HG03432 (cell line): ENCODE results near the gene RNASE13.
A peak's percentile ranks its signal among the peaks of the same experiment; 100 is the strongest.

Experiments used
- ATAC-seq: cut with Tn5 transposase; IDR thresholded peaks from one replicate; pipeline ENCODE4 v1.9.1; 2021; ENCODE audit warnings: mild to moderate bottlenecking, moderate library complexity; ENCODE audit not compliant: unreplicated experiment

RNASE13 gene, protein sequence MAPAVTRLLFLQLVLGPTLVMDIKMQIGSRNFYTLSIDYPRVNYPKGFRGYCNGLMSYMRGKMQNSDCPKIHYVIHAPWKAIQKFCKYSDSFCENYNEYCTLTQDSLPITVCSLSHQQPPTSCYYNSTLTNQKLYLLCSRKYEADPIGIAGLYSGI

GRCh38 chr14:21034707-21035106, at the start of gene RNASE13:
RNASE13 (minus strand) TSS chr14:21034807; CDS start chr14:21034288, 519 bp downstream.
- ATAC-seq = no peak

DNA sequence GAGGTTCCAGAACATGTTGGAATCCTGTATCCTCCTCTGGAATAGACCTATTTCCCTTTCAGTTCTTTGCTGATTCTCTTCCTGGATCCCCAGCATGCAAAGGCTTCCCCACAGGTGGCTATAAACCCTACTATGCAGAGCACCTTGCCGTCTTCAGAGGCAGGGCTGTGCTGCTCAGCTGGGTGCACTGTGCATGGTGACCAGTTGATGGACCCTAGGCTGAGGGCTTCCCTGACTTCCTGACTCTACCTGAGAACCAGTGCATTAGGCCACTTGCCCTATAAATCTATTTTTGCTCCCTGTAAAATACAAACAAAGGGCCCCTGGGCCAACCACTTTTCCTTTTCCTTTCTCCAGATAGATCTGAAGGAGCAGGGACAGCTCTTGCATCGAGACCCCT, 49.8 kb upstream of the RNASE13 start:
- ATAC-seq = no peak

GRCh38 chr14:21083565-21084325, 49.1 kb upstream of the RNASE13 start:
- no peak for ATAC-seq

GRCh38 chr14:21081521-21082142, 47.0 kb upstream of the RNASE13 start:
- no peak for ATAC-seq

GRCh38 chr14:21078726-21079125, 44.1 kb upstream of the RNASE13 start:
- no peak for ATAC-seq

DNA sequence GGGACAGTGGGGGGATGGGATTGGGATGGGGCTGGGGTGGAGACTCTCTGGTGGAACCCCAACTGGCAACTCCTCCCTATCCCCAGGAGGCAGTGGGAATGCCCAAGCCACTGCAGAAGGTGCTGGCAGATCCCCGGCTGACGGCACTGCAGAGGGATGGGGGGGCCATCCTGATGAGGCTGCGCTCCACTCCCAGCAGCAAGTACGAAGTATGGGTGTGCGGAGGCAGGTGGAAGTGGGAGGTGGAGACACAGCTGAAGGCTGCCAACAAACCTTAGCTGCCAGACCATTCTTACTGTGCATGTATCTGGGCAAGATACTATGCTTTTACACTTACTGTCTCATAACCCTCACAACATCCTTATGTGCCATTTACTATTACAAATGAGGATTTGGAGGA, 43.7 kb upstream of the RNASE13 start:
- no peak for ATAC-seq

GRCh38 chr14:21077672-21078071, 43.1 kb upstream of the RNASE13 start:
- no peak for ATAC-seq

DNA sequence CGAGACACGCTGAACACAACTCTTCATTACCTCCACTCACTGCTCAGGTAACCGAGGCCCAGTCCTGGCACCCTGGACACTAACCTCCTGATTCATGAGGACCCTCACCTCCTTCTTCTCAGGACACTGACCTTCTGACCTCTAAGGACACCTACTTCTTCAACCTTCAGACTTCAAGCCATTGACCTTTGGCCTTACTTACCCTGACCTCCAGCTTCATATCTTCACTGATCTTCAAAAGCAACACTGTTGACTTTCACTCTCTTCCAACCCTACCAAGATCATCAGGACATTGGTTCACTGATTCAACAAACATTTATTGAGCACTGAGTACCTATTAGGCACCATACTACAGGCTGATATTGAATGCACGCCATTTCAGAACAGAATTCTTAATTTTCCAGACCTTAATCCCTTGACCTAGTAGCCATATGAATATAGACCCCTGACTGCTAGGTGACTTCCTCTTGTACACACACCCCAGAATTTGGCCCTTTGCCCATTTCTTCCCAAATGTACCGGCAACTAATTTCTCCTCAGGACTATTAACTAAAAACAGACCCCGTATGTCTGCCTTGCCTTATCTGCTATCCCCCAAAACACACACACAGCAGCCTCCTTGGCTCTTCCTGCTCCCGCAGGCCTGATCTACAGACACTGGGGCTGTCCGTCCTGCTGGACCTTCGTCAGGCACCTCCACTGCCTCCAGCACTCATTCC, 41.3 kb upstream of the RNASE13 start:
- ATAC-seq = no peak

DNA sequence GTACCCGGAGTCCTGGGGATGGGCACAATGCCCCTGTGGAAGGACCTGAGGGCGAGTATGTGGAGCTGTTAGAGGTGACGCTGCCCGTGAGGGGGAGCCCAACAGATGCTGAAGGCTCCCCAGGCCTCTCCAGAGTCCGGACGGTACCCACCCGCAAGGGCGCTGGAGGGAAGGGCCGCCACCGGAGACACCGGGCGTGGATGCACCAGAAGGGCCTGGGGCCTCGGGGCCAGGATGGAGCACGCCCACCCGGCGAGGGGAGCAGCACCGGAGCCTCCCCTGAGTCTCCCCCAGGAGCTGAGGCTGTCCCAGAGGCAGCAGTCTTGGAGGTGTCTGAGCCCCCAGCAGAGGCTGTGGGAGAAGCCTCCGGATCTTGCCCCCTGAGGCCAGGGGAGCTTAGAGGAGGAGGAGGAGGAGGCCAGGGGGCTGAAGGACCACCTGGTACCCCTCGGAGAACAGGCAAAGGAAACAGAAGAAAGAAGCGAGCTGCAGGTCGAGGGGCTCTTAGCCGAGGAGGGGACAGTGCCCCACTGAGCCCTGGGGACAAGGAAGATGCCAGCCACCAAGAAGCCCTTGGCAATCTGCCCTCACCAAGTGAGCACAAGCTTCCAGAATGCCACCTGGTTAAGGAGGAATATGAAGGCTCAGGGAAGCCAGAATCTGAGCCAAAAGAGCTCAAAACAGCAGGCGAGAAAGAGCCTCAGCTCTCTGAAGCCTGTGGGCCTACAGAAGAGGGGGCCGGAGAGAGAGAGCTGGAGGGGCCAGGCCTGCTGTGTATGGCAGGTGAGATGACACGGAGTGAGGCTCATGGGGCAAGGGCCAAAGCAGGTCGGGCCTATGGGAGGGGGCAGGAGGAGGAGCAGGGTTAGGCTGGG, 40.0 kb upstream of the RNASE13 start:
- ATAC-seq = no peak

- no peak for ATAC-seq
These were observed 39.3 kb upstream of the RNASE13 start for GRCh38 chr14:21073921-21074320.

GRCh38 chr14:21072781-21073339, 38.3 kb upstream of the RNASE13 start:
- ATAC-seq = no peak

GRCh38 chr14:21072031-21072473, 37.4 kb upstream of the RNASE13 start:
- ATAC-seq = no peak

DNA sequence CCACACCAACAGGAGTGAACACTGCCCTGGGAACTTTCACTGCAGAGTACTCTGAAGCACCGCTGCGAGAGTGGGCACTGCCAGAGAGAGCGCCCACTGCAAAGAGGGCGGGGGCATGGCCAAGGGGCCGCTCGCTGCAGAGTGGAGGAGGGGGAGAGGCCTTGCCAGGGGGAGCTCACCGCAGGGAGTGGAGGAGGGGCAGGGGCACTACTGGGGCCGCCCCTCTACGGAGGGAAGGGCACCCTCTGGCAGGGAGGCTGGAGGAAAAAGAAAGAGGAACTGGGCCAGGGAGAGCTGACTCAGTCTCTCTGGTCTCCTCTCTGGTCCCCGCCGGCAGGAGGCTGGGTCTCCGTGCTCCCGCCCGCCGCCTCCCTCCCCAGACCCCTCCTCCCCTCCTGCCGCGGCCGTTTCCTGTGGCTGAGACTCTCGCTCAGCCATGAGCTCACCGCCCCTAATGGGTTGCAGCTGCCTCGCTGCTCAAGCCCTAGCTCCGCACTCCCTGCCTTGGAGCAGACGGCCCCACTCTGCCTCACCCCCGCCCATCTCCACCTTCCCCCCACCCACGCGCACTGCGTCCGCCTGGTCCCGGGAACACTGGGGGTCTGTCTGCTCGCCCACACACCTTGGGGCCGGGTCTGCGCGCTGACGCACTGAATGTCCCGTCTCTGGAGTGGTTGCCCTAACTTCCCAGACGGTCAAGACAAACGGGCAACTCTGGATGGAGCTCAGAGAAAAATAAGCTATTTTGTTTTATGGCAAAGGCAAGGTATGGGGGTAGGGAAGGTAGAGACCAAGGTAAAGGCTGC, 36.8 kb upstream of the RNASE13 start:
- ATAC-seq = peak; percentile 80

GRCh38 chr14:21070610-21071224, 36.1 kb upstream of the RNASE13 start:
- ATAC-seq = peak; percentile 19

- ATAC-seq = no peak
These were observed 35.5 kb upstream of the RNASE13 start, which contains the start of gene ARHGEF40 for GRCh38 chr14:21070083-21070609. ARHGEF40 (plus strand) TSS chr14:21070304; CDS start chr14:21070397, 93 bp downstream.

GRCh38 chr14:21069388-21070082, 34.9 kb upstream of the RNASE13 start:
- no peak for ATAC-seq

- ATAC-seq = no peak
These were observed 34.1 kb upstream of the RNASE13 start for GRCh38 chr14:21068521-21069387.
